Sigmoid colon (tissue), 7 donors: ENCODE results near the gene SLC13A1. TPM values are rescaled to one million over a fixed set of nuclear protein-coding genes. Genes with fewer than 3 reads are reported as not detected.

Experiments used
- DNase-seq: peaks from one replicate; pipeline ENCODE4 v3.0.0-alpha.2; 2019
- H3K27ac ChIP-seq, 4 donors: fragments of 200-600 bp; sonication (generic); one replicate each; pipeline ENCODE4 v1.5.1; 2016 to 2019; ENCODE audit warnings: mild to moderate bottlenecking in 1 of 4
- H3K27me3 ChIP-seq, 3 donors: fragments of 200-600 bp; sonication (generic); one replicate each; pipeline ENCODE4 v1.5.1; 2019; ENCODE audit warnings: mild to moderate bottlenecking in 1 of 3
- H3K36me3 ChIP-seq, 4 donors: fragments of 200-600 bp; sonication (generic); one replicate each; pipeline ENCODE4 v1.5.1; 2016 to 2019
- H3K4me1 ChIP-seq, 4 donors: fragments of 200-600 bp; sonication (generic); one replicate each; pipeline ENCODE4 v1.5.1; 2017 to 2019
- H3K4me3 ChIP-seq, 4 donors: fragments of 200-600 bp; sonication (generic); one replicate each; pipeline ENCODE4 v1.5.1; 2017 to 2019; ENCODE audit warnings: mild to moderate bottlenecking in 2 of 4, moderate library complexity in 1 of 4
- H3K9me3 ChIP-seq, 4 donors: fragments of 200-600 bp in 3 of 4; sonication (generic) in 3 of 4; one replicate each; pipeline versions ENCODE4 v1.5.1 to v1.6.1; 2013 to 2019
- EP300 ChIP-seq, 4 donors: sonication (generic); formaldehyde crosslinking; IDR thresholded peaks; one replicate each; pipeline ENCODE4 v1.6.1; 2017; ENCODE audit warnings: antibody characterized with exemption in 4 of 4
- POLR2A ChIP-seq, 2 donors: fragments of 450-650 bp; IDR thresholded peaks; one replicate each; pipeline ENCODE4 v1.6.1; 2016; ENCODE audit warnings: antibody characterized with exemption in 2 of 2, mild to moderate bottlenecking in 2 of 2, moderate library complexity in 2 of 2
- POLR2AphosphoS5 ChIP-seq, 4 donors: sonication (generic); formaldehyde crosslinking; IDR thresholded peaks; one replicate each; pipeline ENCODE4 v1.6.1; 2017; ENCODE audit warnings: antibody characterized with exemption in 4 of 4
- WGBS, 2 donors: extraction: QIAGEN DNeasy Blood & Tissue Kit; methylation state at CpG; one replicate each; pipeline ENCODE4 v1.1.7; 2013; 5-methylcytosine and 5-hydroxymethylcytosine counted together
- intact Hi-C: fragments of 100-400 bp; cut with DNase I; formaldehyde crosslinking; loops from one replicate; pipeline ENCODE4 v1.15.1; 2023
- polyA plus RNA-seq, 3 donors: library from polyadenylated mRNA; stranded (reverse); fragments of 200-250 nt; gene quantifications; one replicate each; pipeline ENCODE4 v1.2.3, GENCODE V29; 2013
- total RNA-seq, 4 donors: library from RNA; depleted of rRNA; stranded (reverse); fragments of >200 nt; gene quantifications; one replicate each; pipeline ENCODE4 v1.1.0, GENCODE V29; 2016
- TF ChIP-seq, protein P1 (sequence below), 4 experiments: fragments of 450-650 bp in 3 of 4; fragments of 200-600 bp in 1 of 4; IDR thresholded peaks; one replicate each; pipeline ENCODE4 v1.5.1; 2016 to 2019; ENCODE audit warnings: antibody characterized with exemption in 4 of 4, mild to moderate bottlenecking in 3 of 4, moderate library complexity in 2 of 4
- donor health status: healthy with polysubstance abuse.
- donor health status: Bipolar disorder and iron deficiency.
- donor health status: healthy.

SLC13A1 gene, protein sequence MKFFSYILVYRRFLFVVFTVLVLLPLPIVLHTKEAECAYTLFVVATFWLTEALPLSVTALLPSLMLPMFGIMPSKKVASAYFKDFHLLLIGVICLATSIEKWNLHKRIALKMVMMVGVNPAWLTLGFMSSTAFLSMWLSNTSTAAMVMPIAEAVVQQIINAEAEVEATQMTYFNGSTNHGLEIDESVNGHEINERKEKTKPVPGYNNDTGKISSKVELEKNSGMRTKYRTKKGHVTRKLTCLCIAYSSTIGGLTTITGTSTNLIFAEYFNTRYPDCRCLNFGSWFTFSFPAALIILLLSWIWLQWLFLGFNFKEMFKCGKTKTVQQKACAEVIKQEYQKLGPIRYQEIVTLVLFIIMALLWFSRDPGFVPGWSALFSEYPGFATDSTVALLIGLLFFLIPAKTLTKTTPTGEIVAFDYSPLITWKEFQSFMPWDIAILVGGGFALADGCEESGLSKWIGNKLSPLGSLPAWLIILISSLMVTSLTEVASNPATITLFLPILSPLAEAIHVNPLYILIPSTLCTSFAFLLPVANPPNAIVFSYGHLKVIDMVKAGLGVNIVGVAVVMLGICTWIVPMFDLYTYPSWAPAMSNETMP
- not detected for total RNA-seq
- polyA plus RNA-seq = under 1 TPM in 2 of 3 donors, not detected in 1; 0.06 to 0.23 TPM

DNA sequence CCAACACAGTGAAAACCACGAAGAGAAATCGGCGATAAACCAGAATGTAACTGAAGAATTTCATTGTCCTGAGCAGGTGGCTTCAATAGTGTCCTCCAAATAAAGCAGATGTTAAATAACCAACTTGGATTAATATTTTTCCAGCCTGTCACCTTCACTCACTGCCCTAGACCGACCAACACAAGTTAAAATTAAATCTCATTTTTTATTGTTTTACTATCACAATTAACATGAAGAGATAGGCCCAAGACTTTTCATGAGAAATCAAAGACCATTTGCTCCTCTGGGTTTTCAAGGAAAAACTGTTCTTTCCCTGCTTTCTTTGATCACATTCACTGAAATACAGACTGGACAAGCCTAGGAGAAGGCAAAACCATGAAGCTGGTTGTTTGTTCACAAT lies at the start of gene SLC13A1:
Gene SLC13A1, minus strand, starts transcription at position 87 of the 400 bp plus-strand sequence. Its CDS starts 23 bp downstream, at position 64.
- Histone ChIP-seq H3K9me3 (no peaks in the 10 kb centered on the region), H3K36me3 (no peaks in the 10 kb centered on the region), H3K27me3 (no peaks in the 10 kb centered on the region), H3K27ac (no peak within 1 kb of the TSS), H3K4me3 (no peak within 1 kb of the TSS), H3K4me1 (no peaks in the 10 kb centered on the region)
- 21 to 65% methylated on average over 4 of the region's 4 CpGs for WGBS, 2 donors
- TF ChIP-seq EP300 (IDR thresholded peaks at IDR 0.05) = no peak
- no peak for TF ChIP-seq POLR2AphosphoS5 (IDR thresholded peaks at IDR 0.05)
- TF ChIP-seq, protein P1, sequence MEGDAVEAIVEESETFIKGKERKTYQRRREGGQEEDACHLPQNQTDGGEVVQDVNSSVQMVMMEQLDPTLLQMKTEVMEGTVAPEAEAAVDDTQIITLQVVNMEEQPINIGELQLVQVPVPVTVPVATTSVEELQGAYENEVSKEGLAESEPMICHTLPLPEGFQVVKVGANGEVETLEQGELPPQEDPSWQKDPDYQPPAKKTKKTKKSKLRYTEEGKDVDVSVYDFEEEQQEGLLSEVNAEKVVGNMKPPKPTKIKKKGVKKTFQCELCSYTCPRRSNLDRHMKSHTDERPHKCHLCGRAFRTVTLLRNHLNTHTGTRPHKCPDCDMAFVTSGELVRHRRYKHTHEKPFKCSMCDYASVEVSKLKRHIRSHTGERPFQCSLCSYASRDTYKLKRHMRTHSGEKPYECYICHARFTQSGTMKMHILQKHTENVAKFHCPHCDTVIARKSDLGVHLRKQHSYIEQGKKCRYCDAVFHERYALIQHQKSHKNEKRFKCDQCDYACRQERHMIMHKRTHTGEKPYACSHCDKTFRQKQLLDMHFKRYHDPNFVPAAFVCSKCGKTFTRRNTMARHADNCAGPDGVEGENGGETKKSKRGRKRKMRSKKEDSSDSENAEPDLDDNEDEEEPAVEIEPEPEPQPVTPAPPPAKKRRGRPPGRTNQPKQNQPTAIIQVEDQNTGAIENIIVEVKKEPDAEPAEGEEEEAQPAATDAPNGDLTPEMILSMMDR (IDR thresholded peaks at IDR 0.05) = no peak
- no peak for TF ChIP-seq POLR2A (IDR thresholded peaks at IDR 0.05)
- intact Hi-C loops = no loop called here
- no peak for DNase-seq

DNA sequence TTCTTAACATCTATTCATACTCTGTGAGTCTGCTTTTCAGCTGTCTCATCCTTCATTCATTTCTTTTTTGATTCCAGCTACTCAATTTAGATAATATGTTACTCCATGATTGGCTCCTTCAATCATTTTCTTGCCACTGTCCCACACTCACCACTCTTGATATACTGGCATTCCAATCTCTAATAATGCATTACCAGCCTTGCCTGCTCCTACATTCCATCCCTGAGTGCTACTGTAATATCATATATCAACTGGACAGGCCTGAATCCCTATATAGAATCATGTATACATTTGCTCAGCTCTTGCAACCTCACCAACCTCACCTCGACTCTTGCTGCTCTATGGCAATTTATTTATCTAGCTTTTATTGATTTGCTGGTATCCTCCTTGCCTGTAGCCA lies 45.0 kb upstream of the SLC13A1 start:
- Histone ChIP-seq H3K36me3 (no peaks in the 10 kb centered on the region), H3K27ac (no peak overlapping the region), H3K4me1 (peaks cover 0 to 4% (median 0%) of the 10 kb centered on the region in 4 donors), H3K27me3 (no peaks in the 10 kb centered on the region), H3K4me3 (no peak overlapping the region), H3K9me3 (no peaks in the 10 kb centered on the region)
- 67 to 85% methylated on average over 1 of the region's 1 CpG for WGBS, 2 donors
- TF ChIP-seq, protein P1 (IDR thresholded peaks at IDR 0.05) = no peak
- no peak for TF ChIP-seq POLR2AphosphoS5 (IDR thresholded peaks at IDR 0.05)
- TF ChIP-seq POLR2A (IDR thresholded peaks at IDR 0.05) = no peak
- TF ChIP-seq EP300 (IDR thresholded peaks at IDR 0.05) = no peak
- no peak for DNase-seq
- intact Hi-C loops = no loop called here

DNA sequence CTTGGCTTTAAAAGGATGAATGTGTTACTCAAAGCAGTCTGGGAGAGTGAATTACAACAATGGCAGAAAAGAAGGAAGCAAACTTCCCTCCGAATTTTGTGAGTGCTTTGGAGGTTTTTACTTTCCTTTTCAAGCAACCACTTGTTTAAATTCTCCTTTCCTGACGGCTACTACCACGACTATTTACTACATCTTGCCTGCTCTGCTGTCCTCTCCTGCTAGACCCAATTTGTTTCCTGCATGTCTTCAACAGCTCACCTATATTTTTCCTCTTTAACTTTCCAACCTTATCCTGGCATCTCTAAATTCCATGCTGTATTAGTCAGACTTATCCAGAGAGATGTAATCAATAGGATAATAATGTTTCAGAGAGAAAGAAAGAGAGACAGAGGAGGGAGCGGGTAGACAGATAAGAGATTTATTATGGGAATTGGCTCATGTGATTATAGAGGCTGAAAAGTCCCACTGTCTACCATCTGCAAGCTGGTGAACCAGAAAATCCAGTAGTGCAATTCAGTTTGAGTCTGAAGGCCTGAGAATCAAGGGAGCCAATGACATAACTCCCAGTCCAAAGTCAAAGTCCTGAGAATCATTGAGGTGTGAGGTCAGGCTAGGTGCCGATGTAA lies 42.8 kb upstream of the SLC13A1 start:
- Histone ChIP-seq H3K9me3 (no peaks in the 10 kb centered on the region), H3K4me1 (peaks cover 0 to 4% (median 0%) of the 10 kb centered on the region in 4 donors), H3K36me3 (no peaks in the 10 kb centered on the region), H3K27me3 (no peaks in the 10 kb centered on the region), H3K27ac (no peak overlapping the region), H3K4me3 (no peak overlapping the region)
- no peak for TF ChIP-seq EP300 (IDR thresholded peaks at IDR 0.05)
- TF ChIP-seq POLR2A (IDR thresholded peaks at IDR 0.05) = no peak
- no peak for TF ChIP-seq POLR2AphosphoS5 (IDR thresholded peaks at IDR 0.05)
- TF ChIP-seq, protein P1 (IDR thresholded peaks at IDR 0.05) = no peak
- DNase-seq = no peak
- WGBS, 2 donors = 9 to 36% methylated on average over 5 of the region's 5 CpGs
- intact Hi-C loops = no loop called here

DNA sequence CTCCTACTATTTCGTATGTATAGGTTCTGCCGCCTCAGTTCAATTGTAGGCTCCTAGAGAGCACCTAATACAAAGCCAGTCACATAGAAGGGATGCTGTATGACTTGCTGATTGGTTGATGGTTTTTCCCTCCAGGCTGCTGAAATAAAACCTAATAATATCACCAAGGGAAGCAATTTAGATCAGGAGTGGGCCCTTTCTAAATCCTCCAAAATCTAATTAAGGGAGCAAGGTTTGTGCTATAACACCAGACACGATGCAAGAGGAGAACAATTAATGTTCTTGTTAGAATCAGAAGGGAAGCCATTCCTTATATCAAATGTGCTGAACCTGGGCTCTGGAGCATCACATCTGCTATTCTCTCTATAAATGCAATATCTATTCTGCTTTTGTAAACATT lies 42.0 kb upstream of the SLC13A1 start:
- no peaks in the 10 kb centered on the region for H3K36me3 ChIP-seq
- no peak overlapping the region for H3K27ac ChIP-seq
- no peaks in the 10 kb centered on the region for H3K27me3 ChIP-seq
- no peak overlapping the region for H3K4me3 ChIP-seq
- H3K4me1 ChIP-seq = peaks cover 0 to 4% (median 0%) of the 10 kb centered on the region in 4 donors
- 83 to 86% methylated on average over 3 of the region's 3 CpGs for WGBS, 2 donors
- no peaks in the 10 kb centered on the region for H3K9me3 ChIP-seq
- TF ChIP-seq POLR2AphosphoS5 (IDR thresholded peaks at IDR 0.05) = no peak
- TF ChIP-seq, protein P1 (IDR thresholded peaks at IDR 0.05) = no peak
- no peak for TF ChIP-seq EP300 (IDR thresholded peaks at IDR 0.05)
- TF ChIP-seq POLR2A (IDR thresholded peaks at IDR 0.05) = no peak
- DNase-seq = no peak
- intact Hi-C loops = no loop called here
